Immature natural killer cell (primary cell): ENCODE results near the gene LGALS9. TPM values are rescaled to one million over a fixed set of nuclear protein-coding genes. Genes with fewer than 3 reads are reported as not detected.
"Not testable (repeated sequence)": the region's sequence is repeated elsewhere in the genome, so short reads cannot be mapped to it uniquely, and the experiment has no call there.

ENCODE experiments used
- DNase-seq, 3 donors: peaks; one replicate each; pipeline ENCODE4 v3.0.0; 2022; ENCODE audit warnings: mixed read lengths in 1 of 3
- H3K27ac Mint-ChIP-seq, 6 donors: one replicate each; pipeline ENCODE4 v1.8.0; 2020; ENCODE audit warnings: mixed read lengths in 6 of 6, mild to moderate bottlenecking in 5 of 6, inconsistent platforms in 4 of 6, moderate library complexity in 3 of 6
- H3K27me3 Mint-ChIP-seq, 3 donors: one replicate each; pipeline ENCODE4 v1.8.0; 2020 to 2021; ENCODE audit warnings: low read depth in 3 of 3, mild to moderate bottlenecking in 3 of 3, mixed read lengths in 3 of 3, moderate library complexity in 3 of 3, inconsistent platforms in 1 of 3
- H3K36me3 Mint-ChIP-seq, 3 donors: one replicate each; pipeline ENCODE4 v1.8.0; 2020; ENCODE audit warnings: mixed read lengths in 3 of 3, inconsistent platforms in 2 of 3, mild to moderate bottlenecking in 2 of 3
- H3K4me1 Mint-ChIP-seq, 2 donors: one replicate each; pipeline ENCODE4 v1.8.0; 2020; ENCODE audit warnings: inconsistent platforms in 2 of 2, mild to moderate bottlenecking in 2 of 2, mixed read lengths in 2 of 2, moderate library complexity in 1 of 2
- H3K4me3 Mint-ChIP-seq, 5 donors: one replicate each; pipeline ENCODE4 v1.8.0; 2020; ENCODE audit warnings: mild to moderate bottlenecking in 5 of 5, mixed read lengths in 5 of 5, inconsistent platforms in 3 of 5, moderate library complexity in 3 of 5
- H3K9me3 Mint-ChIP-seq, 6 donors: one replicate each; pipeline ENCODE4 v1.8.0; 2020; ENCODE audit warnings: mild to moderate bottlenecking in 6 of 6, mixed read lengths in 6 of 6, inconsistent platforms in 4 of 6, moderate library complexity in 3 of 6
- polyA plus RNA-seq, 3 donors: library from polyadenylated mRNA; unstranded; fragments of 300-500 nt; fragmentation: Illumina TruSeq; gene quantifications; one replicate each; pipeline ENCODE4 v1.2.3, GENCODE V29; 2021

The LGALS9 gene
- polyA plus RNA-seq, 3 donors from 2014 or later = 32.8 to 46.5 (median 36.2) TPM

GRCh38 chr17:27654654-27655524 lies 23.9 kb downstream of the LGALS9 start:
- Mint-ChIP-seq H3K4me3 (no peak overlapping the region), H3K9me3 (no peaks in the 10 kb centered on the region), H3K27ac (no peak overlapping the region), H3K36me3 (no peaks in the 10 kb centered on the region), H3K27me3 (peaks cover 3 to 6% (median 3%) of the 10 kb centered on the region in 3 donors), H3K4me1 (peaks cover 5 to 6% of the 10 kb centered on the region in 2 donors)
- DNase-seq = peak; percentile 36 to 52 (median 50)

GRCh38 chr17:27655525-27656111 lies 24.6 kb downstream of the LGALS9 start:
- H3K36me3 Mint-ChIP-seq, H3K27ac Mint-ChIP-seq, H3K4me3 Mint-ChIP-seq, H3K9me3 Mint-ChIP-seq, H3K4me1 Mint-ChIP-seq, H3K27me3 Mint-ChIP-seq, DNase-seq: not testable (repeated sequence)

- H3K9me3 Mint-ChIP-seq, H3K27me3 Mint-ChIP-seq, DNase-seq, H3K4me3 Mint-ChIP-seq, H3K4me1 Mint-ChIP-seq, H3K27ac Mint-ChIP-seq, H3K36me3 Mint-ChIP-seq: not testable (repeated sequence)
Observed at GRCh38 chr17:27656620-27657019, 25.6 kb downstream of the LGALS9 start.

GRCh38 chr17:27657620-27658019 lies 26.6 kb downstream of the LGALS9 start:
- Mint-ChIP-seq H3K27me3 (peaks cover 3 to 6% (median 3%) of the 10 kb centered on the region in 3 donors), H3K4me3 (no peak overlapping the region), H3K4me1 (peaks cover 5 to 6% of the 10 kb centered on the region in 2 donors), H3K9me3 (peaks cover 0 to 2% (median 0%) of the 10 kb centered on the region in 6 donors), H3K36me3 (no peaks in the 10 kb centered on the region), H3K27ac (no peak overlapping the region)
- DNase-seq = no peak

GRCh38 chr17:27659683-27660082 lies 28.7 kb downstream of the LGALS9 start:
- peaks cover 0 to 2% (median 0%) of the 10 kb centered on the region in 6 donors for H3K9me3 Mint-ChIP-seq

GRCh38 chr17:27660436-27660835 lies 29.4 kb downstream of the LGALS9 start:
- DNase-seq = no peak
- H3K36me3 Mint-ChIP-seq = no peaks in the 10 kb centered on the region

More at GRCh38 chr17:27659683-27660082, 28.7 kb downstream of the LGALS9 start:
- Mint-ChIP-seq H3K4me3 (no peak overlapping the region), H3K27me3 (peaks cover 3 to 6% (median 3%) of the 10 kb centered on the region in 3 donors), H3K27ac (no peak overlapping the region), H3K4me1 (peaks cover 2% of the 10 kb centered on the region in 2 donors), H3K36me3 (no peaks in the 10 kb centered on the region)
- DNase-seq = no peak

GRCh38 chr17:27663936-27664605 lies 33.1 kb downstream of the LGALS9 start:
- DNase-seq = no peak
- H3K4me3 Mint-ChIP-seq = no peak overlapping the region
- H3K4me1 Mint-ChIP-seq = no peaks in the 10 kb centered on the region
- no peaks in the 10 kb centered on the region for H3K36me3 Mint-ChIP-seq
- H3K27me3 Mint-ChIP-seq = peaks cover 0 to 2% (median 0%) of the 10 kb centered on the region in 3 donors
- no peak overlapping the region for H3K27ac Mint-ChIP-seq
- peaks cover 0 to 4% (median 0%) of the 10 kb centered on the region in 6 donors for H3K9me3 Mint-ChIP-seq

More at GRCh38 chr17:27660436-27660835, 29.4 kb downstream of the LGALS9 start:
- H3K27me3 Mint-ChIP-seq = peaks cover 3 to 6% (median 3%) of the 10 kb centered on the region in 3 donors
- H3K27ac Mint-ChIP-seq = no peak overlapping the region
- no peak overlapping the region for H3K4me3 Mint-ChIP-seq
- H3K4me1 Mint-ChIP-seq = no peaks in the 10 kb centered on the region
- peaks cover 0 to 2% (median 0%) of the 10 kb centered on the region in 6 donors for H3K9me3 Mint-ChIP-seq

- peaks cover 0 to 4% (median 0%) of the 10 kb centered on the region in 6 donors for H3K9me3 Mint-ChIP-seq
- no peak overlapping the region for H3K27ac Mint-ChIP-seq
- peaks cover 0 to 2% (median 0%) of the 10 kb centered on the region in 3 donors for H3K27me3 Mint-ChIP-seq
- DNase-seq = no peak
- no peaks in the 10 kb centered on the region for H3K36me3 Mint-ChIP-seq
- no peaks in the 10 kb centered on the region for H3K4me1 Mint-ChIP-seq
- H3K4me3 Mint-ChIP-seq = no peak overlapping the region
Observed at GRCh38 chr17:27664606-27664965, 33.6 kb downstream of the LGALS9 start.

- peaks cover 0 to 4% (median 0%) of the 10 kb centered on the region in 6 donors for H3K9me3 Mint-ChIP-seq
- no peaks in the 10 kb centered on the region for H3K4me1 Mint-ChIP-seq
- DNase-seq = no peak
- peaks cover 0 to 2% (median 0%) of the 10 kb centered on the region in 3 donors for H3K27me3 Mint-ChIP-seq
- H3K27ac Mint-ChIP-seq = no peak overlapping the region
- no peak overlapping the region for H3K4me3 Mint-ChIP-seq
- H3K36me3 Mint-ChIP-seq = no peaks in the 10 kb centered on the region
Observed at GRCh38 chr17:27665549-27665948, 34.6 kb downstream of the LGALS9 start.

- H3K27ac Mint-ChIP-seq, H3K27me3 Mint-ChIP-seq, H3K36me3 Mint-ChIP-seq, H3K4me1 Mint-ChIP-seq, H3K4me3 Mint-ChIP-seq, DNase-seq, H3K9me3 Mint-ChIP-seq: not testable (repeated sequence)
Observed at GRCh38 chr17:27666270-27666669, 35.3 kb downstream of the LGALS9 start.

GRCh38 chr17:27666831-27667560 lies 36.0 kb downstream of the LGALS9 start:
- H3K4me3 Mint-ChIP-seq = no peak overlapping the region
- H3K36me3 Mint-ChIP-seq = no peaks in the 10 kb centered on the region
- peaks cover 0 to 2% (median 0%) of the 10 kb centered on the region in 3 donors for H3K27me3 Mint-ChIP-seq
- no peak for DNase-seq
- no peak overlapping the region for H3K27ac Mint-ChIP-seq
- H3K9me3 Mint-ChIP-seq = peaks cover 0 to 1% (median 0%) of the 10 kb centered on the region in 6 donors
- no peaks in the 10 kb centered on the region for H3K4me1 Mint-ChIP-seq

- H3K36me3 Mint-ChIP-seq = no peaks in the 10 kb centered on the region
- DNase-seq = no peak
- H3K27ac Mint-ChIP-seq = no peak overlapping the region
- H3K9me3 Mint-ChIP-seq = peaks cover 0 to 1% (median 0%) of the 10 kb centered on the region in 6 donors
- H3K4me1 Mint-ChIP-seq = no peaks in the 10 kb centered on the region
- H3K4me3 Mint-ChIP-seq = no peak overlapping the region
- H3K27me3 Mint-ChIP-seq = peaks cover 0 to 2% (median 0%) of the 10 kb centered on the region in 3 donors
Observed at GRCh38 chr17:27667656-27668487, 36.9 kb downstream of the LGALS9 start.

GRCh38 chr17:27668488-27668823 lies 37.5 kb downstream of the LGALS9 start:
- no peak for DNase-seq
- Mint-ChIP-seq H3K4me3 (no peak overlapping the region), H3K36me3 (no peaks in the 10 kb centered on the region), H3K9me3 (peaks cover 0 to 1% (median 0%) of the 10 kb centered on the region in 6 donors), H3K4me1 (no peaks in the 10 kb centered on the region), H3K27me3 (peaks cover 0 to 4% (median 0%) of the 10 kb centered on the region in 3 donors), H3K27ac (no peak overlapping the region)
